HepG2 (cell line): ENCODE data around the gene PPP2R2C. TPM values are rescaled to one million over a fixed set of nuclear protein-coding genes. Genes with fewer than 3 reads are reported as not detected.

ENCODE experiments used
- CHD2 ChIP-seq: IDR thresholded peaks from 2 replicates; pipeline ENCODE4 v1.6.1; 2011; ENCODE audit warnings: low read depth, low read length, improper control_type of control experiment
- GZF1 ChIP-seq: sonication (generic); formaldehyde crosslinking; IDR thresholded peaks from 2 replicates; pipeline ENCODE4 v1.5.1; 2020; ENCODE audit warnings: mild to moderate bottlenecking, missing genetic modification reagents
- HES4 ChIP-seq: sonication (generic); formaldehyde crosslinking; IDR thresholded peaks from 2 replicates; pipeline ENCODE4 v1.9.0; 2021; ENCODE audit warnings: mild to moderate bottlenecking, missing genetic modification reagents, borderline replicate concordance
- HNRNPLL ChIP-seq: fragments of 200-400 bp; formaldehyde crosslinking; IDR thresholded peaks from 2 replicates; pipeline ENCODE4 v1.6.1; 2017; ENCODE audit warnings: mild to moderate bottlenecking, low read depth, low read length; ENCODE audit not compliant: poor library complexity, severe bottlenecking
- IKZF5 ChIP-seq: IDR thresholded peaks from 2 replicates; pipeline ENCODE4 v1.6.1; 2018; ENCODE audit warnings: missing genetic modification reagents, mild to moderate bottlenecking, missing compliant biosample characterization
- IRF1 ChIP-seq: sonication (generic); formaldehyde crosslinking; IDR thresholded peaks from 2 replicates; pipeline ENCODE4 v1.4.0; 2020; ENCODE audit warnings: low read depth, mild to moderate bottlenecking, missing genetic modification reagents
- KAT8 ChIP-seq: IDR thresholded peaks from 2 replicates; pipeline ENCODE4 v1.6.1; 2016; ENCODE audit warnings: missing genetic modification reagents, missing compliant biosample characterization
- MBD4 ChIP-seq: IDR thresholded peaks from 2 replicates; pipeline ENCODE4 v1.6.1; 2012; ENCODE audit warnings: low read length, inconsistent platforms, borderline replicate concordance
- MEIS2 ChIP-seq: sonication (generic); formaldehyde crosslinking; IDR thresholded peaks from 2 replicates; pipeline ENCODE4 v1.9.0; 2021; ENCODE audit warnings: mild to moderate bottlenecking, missing genetic modification reagents
- MTF1 ChIP-seq: sonication (generic); formaldehyde crosslinking; IDR thresholded peaks from 2 replicates; pipeline ENCODE4 v1.5.0; 2020; ENCODE audit warnings: missing genetic modification reagents
- RORA ChIP-seq: sonication (generic); formaldehyde crosslinking; IDR thresholded peaks from 2 replicates; pipeline ENCODE4 v1.5.0; 2020; ENCODE audit warnings: mild to moderate bottlenecking, missing genetic modification reagents, moderate library complexity
- RXRB ChIP-seq: IDR thresholded peaks from 2 replicates; pipeline ENCODE4 v1.6.1; 2016; ENCODE audit warnings: borderline replicate concordance, missing genetic modification reagents, missing compliant biosample characterization
- SRSF9 ChIP-seq: fragments of 200-400 bp; formaldehyde crosslinking; IDR thresholded peaks from 2 replicates; pipeline ENCODE4 v1.6.1; 2018; ENCODE audit warnings: borderline replicate concordance, mild to moderate bottlenecking, low read depth, low read length; ENCODE audit not compliant: insufficient read depth, poor library complexity, severe bottlenecking
- TEAD2 ChIP-seq: sonication (generic); formaldehyde crosslinking; IDR thresholded peaks from 2 replicates; pipeline ENCODE4 v1.9.0; 2021; ENCODE audit warnings: missing genetic modification reagents
- THAP11 ChIP-seq: IDR thresholded peaks from 2 replicates; pipeline ENCODE4 v1.6.1; 2016; ENCODE audit warnings: missing biosample characterization, missing genetic modification reagents
- ZNF12 ChIP-seq: sonication (generic); formaldehyde crosslinking; IDR thresholded peaks from 2 replicates; pipeline ENCODE4 v1.5.0; 2020; ENCODE audit warnings: missing genetic modification reagents
- ZNF326 ChIP-seq: sonication (generic); formaldehyde crosslinking; IDR thresholded peaks from 2 replicates; pipeline ENCODE4 v1.4.0; 2020; ENCODE audit warnings: missing genetic modification reagents, borderline replicate concordance
- ZNF484 ChIP-seq: sonication (generic); formaldehyde crosslinking; IDR thresholded peaks from 2 replicates; pipeline ENCODE4 v1.5.1; 2020; ENCODE audit warnings: mild to moderate bottlenecking, low read depth, missing genetic modification reagents, borderline replicate concordance
- ZNF703 ChIP-seq: sonication (generic); formaldehyde crosslinking; IDR thresholded peaks from 2 replicates; pipeline ENCODE4 v1.5.1; 2020; ENCODE audit warnings: missing genetic modification reagents, mild to moderate bottlenecking, moderate library complexity, borderline replicate concordance
- ZNF891 ChIP-seq: sonication (generic); formaldehyde crosslinking; IDR thresholded peaks from 2 replicates; pipeline ENCODE4 v1.5.0; 2020; ENCODE audit warnings: mild to moderate bottlenecking, missing genetic modification reagents
- polyA plus RNA-seq, 8 experiments: library from polyadenylated mRNA; depleted of rRNA in 3 of 8; stranded (reverse) in 7 of 8; unstranded in 1 of 8; fragments of >200 nt; fragmentation: Illumina TruSeq in 4 of 8; extraction: Trizol in 4 of 8; gene quantifications; 2 replicates each; pipeline versions ENCODE4 v1.2.1 to v1.2.3, GENCODE V29; 2011 to 2016; ENCODE audit warnings: low read depth in 4 of 8, missing spikeins in 1 of 8, mixed read lengths in 1 of 8; ENCODE audit not compliant: insufficient read depth in 1 of 8
- total RNA-seq, 5 experiments: library from RNA; depleted of rRNA; stranded (reverse); fragments of >200 nt; fragmentation: Illumina TruSeq; extraction: Trizol; gene quantifications; 2 replicates each; pipeline ENCODE4 v1.2.3, GENCODE V29; 2016; ENCODE audit warnings: low read depth in 1 of 5
- TF ChIP-seq, protein P1 (sequence below): IDR thresholded peaks from 2 replicates; pipeline ENCODE4 v1.6.1; 2016; ENCODE audit warnings: low read depth, missing genetic modification reagents, missing compliant biosample characterization
- TF ChIP-seq, protein P2 (sequence below): fragments of 450-650 bp; IDR thresholded peaks from 2 replicates; pipeline ENCODE4 v1.6.1; 2017
- TF ChIP-seq, protein P3 (sequence below): IDR thresholded peaks from 2 replicates; pipeline ENCODE4 v1.6.1; 2016; ENCODE audit warnings: low read depth, borderline replicate concordance

PPP2R2C gene
- total and polyA plus RNA-seq, 2 of the 13 experiments (the other 11 are each of a cell fraction or from before 2014, with no cell fraction given) = 0.60 to 8.6 TPM

DNA sequence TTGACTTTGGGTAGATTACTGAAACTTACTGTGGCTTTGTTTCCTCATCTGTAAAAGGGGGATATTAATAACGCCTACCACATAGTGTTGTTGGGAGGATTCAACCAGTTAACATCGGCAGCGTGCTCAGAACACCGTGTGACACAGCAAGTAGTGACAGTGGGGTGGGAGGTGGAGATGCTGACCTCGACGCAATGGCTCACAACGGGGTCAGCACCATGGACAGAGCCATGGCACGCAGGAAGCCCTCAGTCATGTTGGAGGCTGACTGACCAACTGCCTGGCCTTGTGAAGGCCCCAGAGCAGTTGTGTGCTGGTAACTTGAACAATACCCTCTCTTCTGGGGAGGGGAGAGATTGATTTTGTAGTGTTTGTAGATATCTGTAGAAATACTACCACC, 109.5 kb downstream of the PPP2R2C start (continued):
- no peak for TF ChIP-seq CHD2
- TF ChIP-seq RORA (CRISPR knock-in tag) = no peak
- peak; percentile 52; the same call in 1 of the 2 replicates for TF ChIP-seq IKZF5 (CRISPR knock-in tag)
- TF ChIP-seq ZNF703 (CRISPR knock-in tag) = no peak
- TF ChIP-seq RXRB (CRISPR knock-in tag) = peak; percentile 30; the same call in 1 of the 2 replicates
- peak; percentile 45; the same call in 1 of the 2 replicates for TF ChIP-seq ZNF12
- no peak for TF ChIP-seq MBD4
- peak; percentile 65; the same call in 1 of the 2 replicates for TF ChIP-seq MEIS2 (CRISPR knock-in tag)
- 0 out of 2 replicates have a peak, but pooled peaks have one; percentile 76 for TF ChIP-seq TEAD2 (CRISPR knock-in tag)
- TF ChIP-seq HNRNPLL = no peak
- TF ChIP-seq, protein P1, sequence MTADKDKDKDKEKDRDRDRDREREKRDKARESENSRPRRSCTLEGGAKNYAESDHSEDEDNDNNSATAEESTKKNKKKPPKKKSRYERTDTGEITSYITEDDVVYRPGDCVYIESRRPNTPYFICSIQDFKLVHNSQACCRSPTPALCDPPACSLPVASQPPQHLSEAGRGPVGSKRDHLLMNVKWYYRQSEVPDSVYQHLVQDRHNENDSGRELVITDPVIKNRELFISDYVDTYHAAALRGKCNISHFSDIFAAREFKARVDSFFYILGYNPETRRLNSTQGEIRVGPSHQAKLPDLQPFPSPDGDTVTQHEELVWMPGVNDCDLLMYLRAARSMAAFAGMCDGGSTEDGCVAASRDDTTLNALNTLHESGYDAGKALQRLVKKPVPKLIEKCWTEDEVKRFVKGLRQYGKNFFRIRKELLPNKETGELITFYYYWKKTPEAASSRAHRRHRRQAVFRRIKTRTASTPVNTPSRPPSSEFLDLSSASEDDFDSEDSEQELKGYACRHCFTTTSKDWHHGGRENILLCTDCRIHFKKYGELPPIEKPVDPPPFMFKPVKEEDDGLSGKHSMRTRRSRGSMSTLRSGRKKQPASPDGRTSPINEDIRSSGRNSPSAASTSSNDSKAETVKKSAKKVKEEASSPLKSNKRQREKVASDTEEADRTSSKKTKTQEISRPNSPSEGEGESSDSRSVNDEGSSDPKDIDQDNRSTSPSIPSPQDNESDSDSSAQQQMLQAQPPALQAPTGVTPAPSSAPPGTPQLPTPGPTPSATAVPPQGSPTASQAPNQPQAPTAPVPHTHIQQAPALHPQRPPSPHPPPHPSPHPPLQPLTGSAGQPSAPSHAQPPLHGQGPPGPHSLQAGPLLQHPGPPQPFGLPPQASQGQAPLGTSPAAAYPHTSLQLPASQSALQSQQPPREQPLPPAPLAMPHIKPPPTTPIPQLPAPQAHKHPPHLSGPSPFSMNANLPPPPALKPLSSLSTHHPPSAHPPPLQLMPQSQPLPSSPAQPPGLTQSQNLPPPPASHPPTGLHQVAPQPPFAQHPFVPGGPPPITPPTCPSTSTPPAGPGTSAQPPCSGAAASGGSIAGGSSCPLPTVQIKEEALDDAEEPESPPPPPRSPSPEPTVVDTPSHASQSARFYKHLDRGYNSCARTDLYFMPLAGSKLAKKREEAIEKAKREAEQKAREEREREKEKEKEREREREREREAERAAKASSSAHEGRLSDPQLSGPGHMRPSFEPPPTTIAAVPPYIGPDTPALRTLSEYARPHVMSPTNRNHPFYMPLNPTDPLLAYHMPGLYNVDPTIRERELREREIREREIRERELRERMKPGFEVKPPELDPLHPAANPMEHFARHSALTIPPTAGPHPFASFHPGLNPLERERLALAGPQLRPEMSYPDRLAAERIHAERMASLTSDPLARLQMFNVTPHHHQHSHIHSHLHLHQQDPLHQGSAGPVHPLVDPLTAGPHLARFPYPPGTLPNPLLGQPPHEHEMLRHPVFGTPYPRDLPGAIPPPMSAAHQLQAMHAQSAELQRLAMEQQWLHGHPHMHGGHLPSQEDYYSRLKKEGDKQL = no peak
- no peak for TF ChIP-seq ZNF891
- TF ChIP-seq ZNF484 (CRISPR knock-in tag) = no peak
- peak; percentile 27; the same call in 1 of the 2 replicates for TF ChIP-seq THAP11 (CRISPR knock-in tag)
- TF ChIP-seq, protein P2, sequence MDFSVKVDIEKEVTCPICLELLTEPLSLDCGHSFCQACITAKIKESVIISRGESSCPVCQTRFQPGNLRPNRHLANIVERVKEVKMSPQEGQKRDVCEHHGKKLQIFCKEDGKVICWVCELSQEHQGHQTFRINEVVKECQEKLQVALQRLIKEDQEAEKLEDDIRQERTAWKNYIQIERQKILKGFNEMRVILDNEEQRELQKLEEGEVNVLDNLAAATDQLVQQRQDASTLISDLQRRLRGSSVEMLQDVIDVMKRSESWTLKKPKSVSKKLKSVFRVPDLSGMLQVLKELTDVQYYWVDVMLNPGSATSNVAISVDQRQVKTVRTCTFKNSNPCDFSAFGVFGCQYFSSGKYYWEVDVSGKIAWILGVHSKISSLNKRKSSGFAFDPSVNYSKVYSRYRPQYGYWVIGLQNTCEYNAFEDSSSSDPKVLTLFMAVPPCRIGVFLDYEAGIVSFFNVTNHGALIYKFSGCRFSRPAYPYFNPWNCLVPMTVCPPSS = no peak
- no peak for TF ChIP-seq ZNF326
- no peak for TF ChIP-seq SRSF9
- peak; percentile 82 for TF ChIP-seq HES4 (CRISPR knock-in tag)
- no peak for TF ChIP-seq IRF1
- no peak for TF ChIP-seq MTF1 (CRISPR knock-in tag)
- TF ChIP-seq, protein P3, sequence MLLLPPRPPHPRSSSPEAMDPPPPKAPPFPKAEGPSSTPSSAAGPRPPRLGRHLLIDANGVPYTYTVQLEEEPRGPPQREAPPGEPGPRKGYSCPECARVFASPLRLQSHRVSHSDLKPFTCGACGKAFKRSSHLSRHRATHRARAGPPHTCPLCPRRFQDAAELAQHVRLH = no peak
- no peak for TF ChIP-seq GZF1
- TF ChIP-seq KAT8 (CRISPR knock-in tag) = 0 out of 2 replicates have a peak, but pooled peaks have one; percentile 30
